Measurements from ENCODE around the gene BRSK1.

BRSK1 gene

DNA sequence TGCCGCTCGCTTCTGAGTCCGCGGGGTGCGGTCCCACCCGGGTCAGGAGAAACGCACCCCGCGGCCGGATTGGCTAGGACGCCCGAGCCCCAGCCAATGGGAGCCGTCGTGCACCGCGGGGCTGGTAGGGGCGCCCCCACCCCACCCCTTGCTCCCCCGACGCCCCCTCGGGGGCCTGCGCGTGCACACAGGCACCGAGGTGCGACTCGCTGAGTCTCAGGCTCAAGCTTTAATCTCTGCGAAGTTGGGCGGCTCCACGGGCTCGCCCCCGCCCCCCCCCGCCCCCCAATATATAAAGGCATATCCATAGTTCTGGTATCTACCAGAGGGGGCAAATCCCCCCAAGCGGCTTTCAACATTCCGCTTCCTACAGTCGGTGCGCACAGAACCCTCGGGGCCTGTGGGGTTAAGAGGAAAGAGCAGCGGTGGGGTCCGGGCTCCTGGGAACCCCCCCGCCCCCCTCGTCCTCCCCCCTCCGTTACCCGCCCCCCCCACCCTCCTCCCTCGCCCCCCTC lies 71.0 kb downstream of the BRSK1 start, which contains the start of gene COX6B2:
COX6B2 (minus strand) TSS at position 22 of the 515 bp plus-strand sequence. CDS start 198 bp downstream, outside the sequence.
- H3K4me1 Mint-ChIP-seq (ENCODE audit: low read depth) = peaks cover 16% of the 10 kb centered on the region
- H3K4me3 Mint-ChIP-seq = peak within 1 kb of the TSS; percentile 70
- H3K27me3 Mint-ChIP-seq = peaks cover 16% of the 10 kb centered on the region
- H3K36me3 Mint-ChIP-seq = no peaks in the 10 kb centered on the region
- H3K9me3 Mint-ChIP-seq (ENCODE audit: low read depth) = no peaks in the 10 kb centered on the region
- no peak within 1 kb of the TSS for H3K27ac Mint-ChIP-seq

- peaks cover 16% of the 10 kb centered on the region for H3K4me1 Mint-ChIP-seq (ENCODE audit: low read depth)
- H3K36me3 Mint-ChIP-seq = no peaks in the 10 kb centered on the region
- peaks cover 16% of the 10 kb centered on the region for H3K27me3 Mint-ChIP-seq
- H3K4me3 Mint-ChIP-seq = peak overlapping the region; percentile 52
- no peaks in the 10 kb centered on the region for H3K9me3 Mint-ChIP-seq (ENCODE audit: low read depth)
- H3K27ac Mint-ChIP-seq = no peak overlapping the region
Measured at GRCh38 chr19:55355213-55355821, 71.5 kb downstream of the BRSK1 start.

DNA sequence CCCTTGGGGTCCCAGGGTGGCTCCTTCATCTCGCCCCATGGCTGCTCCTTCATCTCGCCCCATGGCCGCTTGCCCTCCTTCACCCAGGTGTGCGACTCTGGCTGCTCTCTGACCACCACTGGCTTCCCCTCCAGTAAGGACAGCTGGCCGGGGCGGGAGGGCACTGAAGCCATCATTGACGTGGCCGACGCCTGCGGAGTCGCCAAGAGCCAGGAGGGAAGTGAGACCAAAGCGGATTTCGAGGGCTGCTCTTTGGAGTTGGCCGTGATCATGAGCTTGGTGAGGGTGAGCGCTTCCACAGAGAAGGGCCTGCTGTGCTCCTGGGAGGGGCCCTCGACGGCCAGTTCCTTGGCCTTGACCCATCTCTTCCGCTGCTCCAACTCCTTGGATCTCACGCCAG lies 74.7 kb downstream of the BRSK1 start:
- H3K27me3 Mint-ChIP-seq = peaks cover 8% of the 10 kb centered on the region
- H3K4me3 Mint-ChIP-seq = no peak overlapping the region
- peaks cover 3% of the 10 kb centered on the region for H3K4me1 Mint-ChIP-seq (ENCODE audit: low read depth)
- H3K36me3 Mint-ChIP-seq = no peaks in the 10 kb centered on the region
- H3K27ac Mint-ChIP-seq = no peak overlapping the region
- H3K9me3 Mint-ChIP-seq (ENCODE audit: low read depth) = no peaks in the 10 kb centered on the region

DNA sequence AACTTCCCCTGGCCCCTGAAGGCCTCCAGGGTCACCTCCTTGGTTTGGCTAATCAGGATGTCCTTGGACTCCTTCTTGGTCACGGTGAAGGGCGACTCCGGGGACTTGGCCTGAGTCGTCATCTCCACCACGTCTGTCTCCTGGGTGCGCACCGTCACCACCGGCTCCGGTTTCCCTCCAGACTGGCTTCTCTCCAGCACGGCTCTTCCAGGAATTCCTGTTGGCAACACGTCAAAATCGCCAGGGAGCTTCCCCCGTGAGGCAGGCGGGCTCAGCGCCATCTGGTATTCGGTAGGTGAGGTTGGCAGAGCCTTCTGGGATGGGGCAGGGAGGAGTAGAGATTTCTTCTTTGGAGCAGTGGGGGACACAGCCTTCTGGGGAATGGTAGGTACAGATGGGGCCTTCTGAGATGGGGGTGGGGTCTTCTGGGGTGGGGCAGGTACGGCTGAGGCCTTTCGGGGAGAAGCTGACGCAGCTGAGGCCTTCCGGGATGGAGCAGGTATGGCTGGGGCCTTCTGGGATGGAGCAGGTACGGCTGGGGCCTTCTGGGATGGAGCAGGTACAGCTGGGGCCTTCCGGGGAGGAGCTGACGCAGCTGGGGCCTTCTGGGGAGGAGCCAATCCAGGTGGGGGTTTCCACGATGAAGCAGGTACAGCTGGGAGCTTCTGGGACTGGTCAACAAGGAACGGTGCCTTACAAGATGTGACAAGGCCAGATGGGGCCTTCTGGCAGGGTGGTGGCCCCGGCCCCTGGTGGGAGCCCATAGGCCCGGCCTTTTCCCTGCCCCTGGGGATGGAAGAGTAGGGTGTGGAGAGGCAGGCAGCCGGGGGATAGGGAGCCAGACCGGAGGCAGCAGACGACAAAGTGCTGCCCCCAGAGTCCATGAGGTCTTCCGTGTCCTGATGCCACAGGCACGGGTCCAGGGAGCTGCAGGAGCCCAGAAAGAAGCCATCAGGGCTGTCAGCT lies 75.4 kb downstream of the BRSK1 start:
- H3K4me1 Mint-ChIP-seq (ENCODE audit: low read depth) = peaks cover 3% of the 10 kb centered on the region
- H3K27ac Mint-ChIP-seq = no peak overlapping the region
- peaks cover 8% of the 10 kb centered on the region for H3K27me3 Mint-ChIP-seq
- no peaks in the 10 kb centered on the region for H3K36me3 Mint-ChIP-seq
- no peaks in the 10 kb centered on the region for H3K9me3 Mint-ChIP-seq (ENCODE audit: low read depth)
- H3K4me3 Mint-ChIP-seq = no peak overlapping the region

GRCh38 chr19:55360902-55361301 lies 77.1 kb downstream of the BRSK1 start:
- Mint-ChIP-seq H3K36me3 (no peaks in the 10 kb centered on the region), H3K27me3 (peaks cover 7% of the 10 kb centered on the region), H3K9me3 (ENCODE audit: low read depth) (no peaks in the 10 kb centered on the region), H3K4me3 (no peak overlapping the region), H3K4me1 (ENCODE audit: low read depth) (no peaks in the 10 kb centered on the region), H3K27ac (no peak overlapping the region)

Data from activated naive CD8-positive, alpha-beta T cell (primary cell).